GM12865 (cell line): ENCODE measurements around the gene B4GALT1.

Experiments used
- DNase-seq: peaks from one replicate; pipeline ENCODE4 v3.0.0; 2010; ENCODE audit warnings: low read depth
- H3K4me3 ChIP-seq: 2 replicates; pipeline ENCODE4 v1.5.1; 2011; ENCODE audit warnings: mild to moderate bottlenecking, low read depth, low read length, control low read depth
- CTCF ChIP-seq: IDR thresholded peaks from 2 replicates; pipeline ENCODE4 v1.5.1; 2011; ENCODE audit warnings: low read length, control low read depth, low read depth, inconsistent platforms; ENCODE audit not compliant: insufficient read depth; ENCODE audit errors: missing control alignments

Gene B4GALT1

GRCh38 chr9:33189331-33189791 lies 22.2 kb upstream of the B4GALT1 start:
- H3K4me3 ChIP-seq, result no peak overlapping the region
- TF ChIP-seq CTCF, result no peak
- no peak for DNase-seq

- DNase-seq, result no peak
Measured at GRCh38 chr9:33188711-33189110, 21.6 kb upstream of the B4GALT1 start.

GRCh38 chr9:33187519-33188218 lies 20.5 kb upstream of the B4GALT1 start:
- no peak for TF ChIP-seq CTCF
- DNase-seq, result no peak
- no peak overlapping the region for H3K4me3 ChIP-seq

More at GRCh38 chr9:33188711-33189110, 21.6 kb upstream of the B4GALT1 start:
- H3K4me3 ChIP-seq, result no peak overlapping the region
- no peak for TF ChIP-seq CTCF

- no peak for TF ChIP-seq CTCF
- H3K4me3 ChIP-seq, result no peak overlapping the region
- DNase-seq, result peak; percentile 44
Measured at GRCh38 chr9:33186457-33187168, 19.5 kb upstream of the B4GALT1 start.

GRCh38 chr9:33185858-33186257 lies 18.7 kb upstream of the B4GALT1 start:
- TF ChIP-seq CTCF, result no peak
- H3K4me3 ChIP-seq, result no peak overlapping the region
- no peak for DNase-seq

GRCh38 chr9:33185406-33185805 lies 18.3 kb upstream of the B4GALT1 start:
- H3K4me3 ChIP-seq, result no peak overlapping the region
- TF ChIP-seq CTCF, result no peak
- no peak for DNase-seq

GRCh38 chr9:33184963-33185362 lies 17.8 kb upstream of the B4GALT1 start:
- no peak overlapping the region for H3K4me3 ChIP-seq
- no peak for DNase-seq

More at GRCh38 chr9:33184963-33185362, 17.8 kb upstream of the B4GALT1 start:
- no peak for TF ChIP-seq CTCF
